ENCODE results near the gene COL19A1. TPM values are rescaled to one million over a fixed set of nuclear protein-coding genes. Genes with fewer than 3 reads are reported as not detected.

COL19A1 gene
- total RNA-seq, 2 donors from 2014 or later = 0.14 to 0.45 TPM

DNA sequence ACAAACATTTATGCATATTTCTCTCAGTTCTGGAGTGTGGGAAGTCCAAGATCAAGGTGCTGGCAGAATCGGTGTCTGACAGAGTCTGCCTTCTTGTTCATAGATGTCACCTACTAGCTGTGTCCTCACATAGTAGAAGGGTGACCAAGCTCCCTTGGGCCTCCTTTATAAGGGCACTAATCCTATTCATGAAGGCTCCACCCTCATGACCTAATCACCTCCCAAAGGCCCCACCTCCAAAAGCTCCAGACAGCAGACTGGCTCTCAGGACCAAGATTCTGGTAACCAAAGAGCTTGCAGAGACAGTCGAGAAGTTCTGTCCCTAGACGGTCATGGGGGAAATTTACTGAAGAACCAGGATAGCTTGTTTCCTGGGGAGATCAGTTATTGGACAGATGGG, 297.4 kb downstream of the COL19A1 start:
- H3K27me3 ChIP-seq (replicated peaks; ENCODE audit: insufficient read depth) = no peaks in the 10 kb centered on the region
- no peak overlapping the region for H3K4me3 ChIP-seq
- 94% methylated on average over 3 of the region's 3 CpGs for WGBS
- no peaks in the 10 kb centered on the region for H3K9me3 ChIP-seq
- no peak overlapping the region for H3K27ac ChIP-seq
- DNase-seq (ENCODE audit: low spot score) = no peak
- TF ChIP-seq, protein P1, sequence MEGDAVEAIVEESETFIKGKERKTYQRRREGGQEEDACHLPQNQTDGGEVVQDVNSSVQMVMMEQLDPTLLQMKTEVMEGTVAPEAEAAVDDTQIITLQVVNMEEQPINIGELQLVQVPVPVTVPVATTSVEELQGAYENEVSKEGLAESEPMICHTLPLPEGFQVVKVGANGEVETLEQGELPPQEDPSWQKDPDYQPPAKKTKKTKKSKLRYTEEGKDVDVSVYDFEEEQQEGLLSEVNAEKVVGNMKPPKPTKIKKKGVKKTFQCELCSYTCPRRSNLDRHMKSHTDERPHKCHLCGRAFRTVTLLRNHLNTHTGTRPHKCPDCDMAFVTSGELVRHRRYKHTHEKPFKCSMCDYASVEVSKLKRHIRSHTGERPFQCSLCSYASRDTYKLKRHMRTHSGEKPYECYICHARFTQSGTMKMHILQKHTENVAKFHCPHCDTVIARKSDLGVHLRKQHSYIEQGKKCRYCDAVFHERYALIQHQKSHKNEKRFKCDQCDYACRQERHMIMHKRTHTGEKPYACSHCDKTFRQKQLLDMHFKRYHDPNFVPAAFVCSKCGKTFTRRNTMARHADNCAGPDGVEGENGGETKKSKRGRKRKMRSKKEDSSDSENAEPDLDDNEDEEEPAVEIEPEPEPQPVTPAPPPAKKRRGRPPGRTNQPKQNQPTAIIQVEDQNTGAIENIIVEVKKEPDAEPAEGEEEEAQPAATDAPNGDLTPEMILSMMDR (IDR thresholded peaks at IDR 0.05) = no peak
- no peak for TF ChIP-seq POLR2AphosphoS5 (IDR thresholded peaks at IDR 0.05)
- TF ChIP-seq POLR2A (IDR thresholded peaks at IDR 0.05) = no peak
- no peaks in the 10 kb centered on the region for H3K36me3 ChIP-seq
- H3K4me1 ChIP-seq (replicated peaks) = no peaks in the 10 kb centered on the region
- intact Hi-C loops (cut with DNase I) = loop anchor here (10.0 kb wide), 2 partner anchors 59 to 329 kb away; no protein-coding TSS in a partner anchor

DNA sequence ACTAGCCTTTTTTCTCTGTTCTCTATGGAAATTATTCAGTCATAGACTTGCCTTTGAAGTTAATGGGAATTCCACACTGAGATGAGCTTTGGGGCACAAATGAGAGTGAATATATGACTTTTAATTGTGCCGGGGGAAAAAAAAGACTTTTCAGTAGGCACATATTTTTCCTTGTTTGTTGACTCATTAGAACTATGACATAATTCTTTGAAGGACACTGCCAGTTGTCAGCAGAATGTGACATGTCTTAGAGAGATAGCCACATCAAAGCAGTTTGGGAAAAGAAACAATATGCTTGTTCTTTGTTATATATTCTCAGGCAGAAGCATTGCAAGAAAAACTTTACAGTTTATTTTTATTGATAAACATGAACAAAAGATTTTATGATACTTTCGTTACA, 298.2 kb downstream of the COL19A1 start:
- 44% methylated on average over 2 of the region's 2 CpGs for WGBS
- no peak for DNase-seq (ENCODE audit: low spot score)
- H3K4me1 ChIP-seq (replicated peaks) = no peaks in the 10 kb centered on the region
- H3K27ac ChIP-seq = no peak overlapping the region
- no peak overlapping the region for H3K4me3 ChIP-seq
- intact Hi-C loops (cut with DNase I) = loop anchor here (10.0 kb wide), 2 partner anchors 60 to 330 kb away; no protein-coding TSS in a partner anchor
- TF ChIP-seq, protein P1 (IDR thresholded peaks at IDR 0.05) = no peak
- TF ChIP-seq POLR2AphosphoS5 (IDR thresholded peaks at IDR 0.05) (no peak), POLR2A (IDR thresholded peaks at IDR 0.05) (no peak)
- H3K36me3 ChIP-seq = no peaks in the 10 kb centered on the region
- H3K9me3 ChIP-seq = no peaks in the 10 kb centered on the region
- no peaks in the 10 kb centered on the region for H3K27me3 ChIP-seq (replicated peaks; ENCODE audit: insufficient read depth)

DNA sequence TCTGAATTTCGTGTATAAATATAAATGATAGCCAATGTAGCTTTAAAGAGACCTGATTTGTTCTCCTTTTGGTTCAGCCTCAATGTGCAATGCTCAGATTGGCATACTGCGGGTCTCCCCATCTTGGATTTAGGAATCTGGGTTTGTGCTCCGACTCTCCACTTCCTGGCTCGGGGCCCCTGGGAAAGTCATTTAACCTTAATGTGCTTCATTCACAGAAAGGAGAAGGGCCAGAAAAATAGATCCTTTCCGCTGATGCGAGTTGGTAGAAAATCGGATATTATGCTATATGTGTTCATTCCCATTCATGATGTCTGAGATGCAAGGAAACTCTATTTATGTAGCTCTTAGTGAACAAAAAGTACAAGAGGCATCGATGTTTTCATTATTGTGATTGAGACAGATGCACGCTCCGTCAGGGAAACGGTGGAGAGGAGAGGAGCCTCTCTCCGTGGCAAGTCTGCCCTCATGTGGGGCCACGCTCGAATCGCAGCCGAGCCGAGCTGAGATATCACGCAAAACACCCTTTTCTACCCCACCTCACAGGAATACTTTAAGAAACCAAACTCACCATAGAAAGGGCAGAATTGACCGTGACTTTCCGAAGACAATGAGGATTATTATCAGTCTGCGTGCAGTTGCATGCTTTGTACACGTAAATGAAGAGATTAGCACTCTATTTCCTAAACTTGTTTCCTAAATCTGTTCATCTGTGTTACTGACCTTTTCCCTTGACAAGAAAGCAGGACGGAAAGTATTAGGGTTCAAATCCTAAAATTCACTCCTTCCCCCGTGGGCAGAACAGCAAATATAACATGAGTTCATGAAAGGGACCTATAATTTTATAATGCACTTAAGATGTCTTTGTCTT, 300.0 kb downstream of the COL19A1 start:
- intact Hi-C loops (cut with DNase I) = loop anchor here (10.0 kb wide), 2 partner anchors 62 to 332 kb away; no protein-coding TSS in a partner anchor
- Histone ChIP-seq H3K27ac (no peak overlapping the region), H3K36me3 (no peaks in the 10 kb centered on the region), H3K27me3 (replicated peaks; ENCODE audit: insufficient read depth) (no peaks in the 10 kb centered on the region), H3K9me3 (no peaks in the 10 kb centered on the region), H3K4me1 (replicated peaks) (no peaks in the 10 kb centered on the region), H3K4me3 (no peak overlapping the region)
- 16% methylated on average over 24 of the region's 24 CpGs for WGBS
- TF ChIP-seq, protein P1 (IDR thresholded peaks at IDR 0.05) = peak in 3 of 4 experiments; percentile 11 to 22 (median 12)
- no peak for TF ChIP-seq POLR2AphosphoS5 (IDR thresholded peaks at IDR 0.05)
- DNase-seq (ENCODE audit: low spot score) = peak; percentile 6

DNA sequence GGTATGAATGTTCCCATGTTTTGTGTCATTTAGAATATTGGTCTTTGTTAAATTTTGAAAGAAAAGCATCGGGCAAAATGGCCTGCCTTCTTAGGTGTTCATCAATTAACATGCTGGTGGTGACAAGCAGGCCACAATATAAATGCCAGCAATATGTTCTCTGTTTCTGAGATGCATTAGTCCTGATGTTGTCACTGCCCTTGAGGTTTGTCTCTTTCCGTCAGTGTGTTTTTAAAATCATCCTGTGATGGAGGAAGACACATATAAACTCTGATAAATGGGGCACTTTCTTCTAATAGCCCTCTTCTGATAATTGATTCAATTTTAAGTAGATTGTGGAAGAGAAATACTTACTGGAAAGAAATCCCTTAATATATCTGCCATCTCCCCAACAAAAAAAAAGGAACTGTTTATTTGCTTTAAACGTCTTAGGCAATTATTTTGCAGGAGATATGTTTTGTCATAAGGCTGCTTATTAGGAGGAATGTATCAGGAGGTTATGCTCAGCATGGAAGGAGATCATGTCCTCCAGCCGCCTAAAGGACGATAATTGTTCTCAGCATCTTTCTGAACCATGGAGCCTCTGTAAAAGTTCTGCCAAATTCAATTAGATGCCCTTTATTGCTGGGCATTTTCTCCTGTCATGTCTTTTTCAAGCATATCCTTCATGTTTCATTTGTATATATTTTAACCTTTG, 302.5 kb downstream of the COL19A1 start:
- intact Hi-C loops (cut with DNase I) = loop anchor here (10.0 kb wide), 2 partner anchors 64 to 334 kb away; no protein-coding TSS in a partner anchor
- 78% methylated on average over 5 of the region's 5 CpGs for WGBS
- Histone ChIP-seq H3K27me3 (replicated peaks; ENCODE audit: insufficient read depth) (no peaks in the 10 kb centered on the region), H3K4me1 (replicated peaks) (no peaks in the 10 kb centered on the region), H3K4me3 (no peak overlapping the region), H3K9me3 (no peaks in the 10 kb centered on the region), H3K27ac (no peak overlapping the region), H3K36me3 (no peaks in the 10 kb centered on the region)
- DNase-seq (ENCODE audit: low spot score) = no peak
- no peak for TF ChIP-seq POLR2AphosphoS5 (IDR thresholded peaks at IDR 0.05)
- TF ChIP-seq, protein P1 (IDR thresholded peaks at IDR 0.05) = no peak
- TF ChIP-seq POLR2A (IDR thresholded peaks at IDR 0.05) = no peak

Measured in prostate gland (tissue), 2 donors.